Tibial nerve (tissue), 3 donors: ENCODE measurements around the gene MYL6.

Experiments
- CTCF ChIP-seq, 5 experiments: fragments of 200-600 bp in 3 of 5; fragments of 450-650 bp in 2 of 5; sonication (generic) in 3 of 5; IDR thresholded peaks; one replicate each; pipeline ENCODE4 v1.5.1; 2016 to 2019; ENCODE audit warnings: antibody characterized with exemption in 5 of 5, mild to moderate bottlenecking in 3 of 5, moderate library complexity in 2 of 5
- POLR2A ChIP-seq, 2 donors: fragments of 450-650 bp; IDR thresholded peaks; one replicate each; pipeline ENCODE4 v1.6.1; 2017; ENCODE audit warnings: antibody characterized with exemption in 2 of 2, mild to moderate bottlenecking in 2 of 2, moderate library complexity in 2 of 2

DNA sequence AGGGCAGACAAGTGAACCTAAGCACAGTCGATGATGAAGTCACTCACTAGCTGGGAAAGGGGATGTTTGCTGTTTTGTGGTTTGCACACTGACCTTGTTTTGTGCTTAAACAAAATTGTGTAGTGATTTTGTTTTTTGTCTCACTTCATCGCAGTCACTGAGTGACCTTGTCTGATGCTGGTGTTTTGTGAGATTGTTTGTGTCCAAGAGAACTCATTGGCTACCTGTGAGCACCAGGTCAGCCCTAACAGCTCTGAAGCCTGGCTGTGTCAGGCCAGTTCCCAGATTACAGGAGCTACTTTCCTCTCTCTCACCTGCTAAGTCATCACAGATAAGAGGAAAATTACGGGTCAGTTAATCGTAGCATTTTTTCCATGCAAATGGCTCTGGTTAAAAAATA, 34.0 kb upstream of the MYL6 start:
- TF ChIP-seq CTCF (IDR thresholded peaks at IDR 0.05), result no peak
- TF ChIP-seq POLR2A (IDR thresholded peaks at IDR 0.05), result no peak
